Measurements from ENCODE around the gene ALDH5A1.

DNA sequence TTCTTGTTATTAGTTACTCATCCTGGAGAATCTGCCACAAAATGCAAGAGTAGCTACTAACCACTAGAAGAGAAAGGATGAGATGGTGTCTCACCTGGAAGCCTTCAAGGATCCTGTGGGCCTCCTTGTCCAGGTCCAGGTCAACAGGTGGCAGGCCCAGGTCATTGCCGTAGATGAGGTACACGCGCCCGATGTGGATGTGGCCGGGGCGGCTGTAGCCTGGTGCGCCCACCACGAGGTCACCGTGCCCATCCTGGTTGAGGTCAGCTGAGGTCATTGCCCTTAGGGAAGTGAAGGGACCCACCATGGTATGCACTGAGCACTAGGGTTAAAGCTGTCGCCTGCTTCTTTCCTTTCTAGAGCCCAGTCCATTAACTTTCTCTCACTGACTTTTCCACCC is 40.8 kb upstream of the ALDH5A1 start:
- TF ChIP-seq CTCF (IDR thresholded peaks at IDR 0.05) (no peak), EZH2 (IDR thresholded peaks at IDR 0.05; ENCODE audit: borderline replicate concordance, insufficient read depth, low read depth, low read length, poor library complexity, severe bottlenecking) (no peak)

Data from B cell (primary cell).